ENCODE data around the gene CLEC3A.

Gene CLEC3A

GRCh38 chr16:77993111-77993985 lies 29.0 kb upstream of the CLEC3A start:
- Histone ChIP-seq H3K27ac (no peak overlapping the region), H3K4me2 (ENCODE audit: low read length) (no peak overlapping the region), H3K9ac (no peak overlapping the region), H3K27me3 (ENCODE audit: control insufficient read depth, insufficient read depth, low read length) (no peaks in the 10 kb centered on the region), H3K4me3 (ENCODE audit: low read depth, low read length) (no peak overlapping the region), H3K9me3 (ENCODE audit: control insufficient read depth, low read length) (no peaks in the 10 kb centered on the region), H3K4me1 (no peaks in the 10 kb centered on the region), H3K79me2 (no peaks in the 10 kb centered on the region), H3K36me3 (ENCODE audit: control insufficient read depth, insufficient read depth, low read length) (no peaks in the 10 kb centered on the region), H2AFZ (no peak overlapping the region)
- TF ChIP-seq, protein P1, sequence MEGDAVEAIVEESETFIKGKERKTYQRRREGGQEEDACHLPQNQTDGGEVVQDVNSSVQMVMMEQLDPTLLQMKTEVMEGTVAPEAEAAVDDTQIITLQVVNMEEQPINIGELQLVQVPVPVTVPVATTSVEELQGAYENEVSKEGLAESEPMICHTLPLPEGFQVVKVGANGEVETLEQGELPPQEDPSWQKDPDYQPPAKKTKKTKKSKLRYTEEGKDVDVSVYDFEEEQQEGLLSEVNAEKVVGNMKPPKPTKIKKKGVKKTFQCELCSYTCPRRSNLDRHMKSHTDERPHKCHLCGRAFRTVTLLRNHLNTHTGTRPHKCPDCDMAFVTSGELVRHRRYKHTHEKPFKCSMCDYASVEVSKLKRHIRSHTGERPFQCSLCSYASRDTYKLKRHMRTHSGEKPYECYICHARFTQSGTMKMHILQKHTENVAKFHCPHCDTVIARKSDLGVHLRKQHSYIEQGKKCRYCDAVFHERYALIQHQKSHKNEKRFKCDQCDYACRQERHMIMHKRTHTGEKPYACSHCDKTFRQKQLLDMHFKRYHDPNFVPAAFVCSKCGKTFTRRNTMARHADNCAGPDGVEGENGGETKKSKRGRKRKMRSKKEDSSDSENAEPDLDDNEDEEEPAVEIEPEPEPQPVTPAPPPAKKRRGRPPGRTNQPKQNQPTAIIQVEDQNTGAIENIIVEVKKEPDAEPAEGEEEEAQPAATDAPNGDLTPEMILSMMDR (IDR thresholded peaks at IDR 0.05) = no peak

GRCh38 chr16:77995843-77996455 lies 26.4 kb upstream of the CLEC3A start:
- Histone ChIP-seq H3K4me1 (no peaks in the 10 kb centered on the region), H3K36me3 (ENCODE audit: control insufficient read depth, insufficient read depth, low read length) (no peaks in the 10 kb centered on the region), H3K4me2 (ENCODE audit: low read length) (no peak overlapping the region), H3K79me2 (no peaks in the 10 kb centered on the region), H3K27me3 (ENCODE audit: control insufficient read depth, insufficient read depth, low read length) (no peaks in the 10 kb centered on the region), H3K4me3 (ENCODE audit: low read depth, low read length) (no peak overlapping the region), H3K27ac (no peak overlapping the region), H2AFZ (no peak overlapping the region), H3K9ac (no peak overlapping the region), H3K9me3 (ENCODE audit: control insufficient read depth, low read length) (no peaks in the 10 kb centered on the region)
- TF ChIP-seq, protein P1 (IDR thresholded peaks at IDR 0.05) = no peak

- Histone ChIP-seq H3K36me3 (ENCODE audit: control insufficient read depth, insufficient read depth, low read length) (no peaks in the 10 kb centered on the region), H3K4me2 (ENCODE audit: low read length) (no peak overlapping the region), H3K4me1 (no peaks in the 10 kb centered on the region), H3K9ac (no peak overlapping the region), H3K4me3 (ENCODE audit: low read depth, low read length) (no peak overlapping the region), H3K9me3 (ENCODE audit: control insufficient read depth, low read length) (no peaks in the 10 kb centered on the region), H3K79me2 (no peaks in the 10 kb centered on the region), H2AFZ (no peak overlapping the region), H3K27me3 (ENCODE audit: control insufficient read depth, insufficient read depth, low read length) (no peaks in the 10 kb centered on the region), H3K27ac (no peak overlapping the region)
- TF ChIP-seq, protein P1 (IDR thresholded peaks at IDR 0.05) = no peak
These were observed 23.9 kb upstream of the CLEC3A start for GRCh38 chr16:77998350-77999023.

GRCh38 chr16:78001451-78002025 lies 20.8 kb upstream of the CLEC3A start:
- H3K9ac ChIP-seq = no peak overlapping the region
- H2AFZ ChIP-seq = no peak overlapping the region
- no peak overlapping the region for H3K4me3 ChIP-seq (ENCODE audit: low read depth, low read length)
- no peaks in the 10 kb centered on the region for H3K79me2 ChIP-seq
- TF ChIP-seq, protein P1 (IDR thresholded peaks at IDR 0.05) = no peak
- no peak overlapping the region for H3K27ac ChIP-seq
- no peaks in the 10 kb centered on the region for H3K4me1 ChIP-seq
- no peaks in the 10 kb centered on the region for H3K36me3 ChIP-seq (ENCODE audit: control insufficient read depth, insufficient read depth, low read length)
- H3K27me3 ChIP-seq (ENCODE audit: control insufficient read depth, insufficient read depth, low read length) = no peaks in the 10 kb centered on the region
- H3K9me3 ChIP-seq (ENCODE audit: control insufficient read depth, low read length) = no peaks in the 10 kb centered on the region
- no peak overlapping the region for H3K4me2 ChIP-seq (ENCODE audit: low read length)
